SK-N-SH (cell line): Measurements from ENCODE around the gene F5. TPM values are rescaled to one million over a fixed set of nuclear protein-coding genes. Genes with fewer than 3 reads are reported as not detected.

Experiments used
- CTCF ChIA-PET: fragments of 300-600, 350-600 bp; formaldehyde crosslinking; extraction: SDS; loops from one replicate; lab custom pipeline; 2021; lab: Yijun Ruan, JAX
- POLR2A ChIA-PET: fragments of 350-600 bp; sonication (Branson Sonifier 250); formaldehyde crosslinking; extraction: SDS; loops from one replicate; lab custom pipeline; 2020; ENCODE audit warnings: antibody characterized with exemption, inconsistent platforms; lab: Yijun Ruan, JAX
- DNase-seq: peaks from one replicate; pipeline ENCODE4 v3.0.0; 2012
- H2AFZ ChIP-seq: fragments of 200-600 bp; sonication (generic); 2 replicates; pipeline ENCODE4 v1.8.1; 2016; ENCODE audit warnings: antibody characterized with exemption, mild to moderate bottlenecking, low read depth
- H3F3A ChIP-seq: fragments of 200-600 bp; sonication (generic); replicated peaks from 2 replicates; pipeline ENCODE3; 2016; ENCODE audit warnings: antibody characterized with exemption, mild to moderate bottlenecking; ENCODE audit not compliant: insufficient read depth
- H3K27ac ChIP-seq, 2 experiments: fragments of 200-500 bp in 1 of 2; fragments of 200-600 bp in 1 of 2; sonication (Bioruptor generic) in 1 of 2; sonication (generic), shearing (Covaris generic) in 1 of 2; 2 replicates each; pipeline versions ENCODE4 v1.5.1 to v1.6.1; 2014 to 2016; ENCODE audit warnings: low read depth in 2 of 2, inconsistent platforms in 1 of 2, low read length in 1 of 2, mild to moderate bottlenecking in 1 of 2, mixed read lengths in 1 of 2
- H3K27me3 ChIP-seq: fragments of 200-600 bp; sonication (generic), shearing (Covaris generic); 2 replicates; pipeline ENCODE4 v1.6.1; 2016; ENCODE audit warnings: mixed run types; ENCODE audit not compliant: insufficient read depth
- H3K36me3 ChIP-seq, 2 experiments: fragments of 200-500 bp in 1 of 2; fragments of 200-600 bp in 1 of 2; sonication (Bioruptor generic) in 1 of 2; sonication (generic) in 1 of 2; replicated peaks in 1 of 2; 2 replicates each; pipeline versions ENCODE3 to v1.5.1; 2014 to 2016; ENCODE audit warnings: low read length in 1 of 2, mild to moderate bottlenecking in 1 of 2; ENCODE audit not compliant: insufficient read depth in 2 of 2, control insufficient read depth in 1 of 2
- H3K4me1 ChIP-seq, 2 experiments: fragments of 200-500 bp in 1 of 2; fragments of 200-600 bp in 1 of 2; sonication (Bioruptor generic) in 1 of 2; sonication (generic), shearing (Covaris generic) in 1 of 2; 2 replicates each; pipeline versions ENCODE4 v1.5.1 to v1.6.1; 2014 to 2016; ENCODE audit warnings: low read depth in 1 of 2, low read length in 1 of 2, mixed run types in 1 of 2; ENCODE audit not compliant: insufficient read depth in 2 of 2, control insufficient read depth in 1 of 2
- H3K4me2 ChIP-seq: fragments of 200-600 bp; sonication (generic), shearing (Covaris generic); 2 replicates; pipeline ENCODE4 v1.6.1; 2017; ENCODE audit warnings: mixed run types
- H3K4me3 ChIP-seq, 2 experiments: fragments of 200-500 bp in 1 of 2; fragments of 200-600 bp in 1 of 2; sonication (Bioruptor generic) in 1 of 2; sonication (generic), shearing (Covaris generic) in 1 of 2; 2 replicates each; pipeline versions ENCODE4 v1.5.1 to v1.8.1; 2014 to 2016; ENCODE audit warnings: low read depth in 2 of 2, inconsistent platforms in 1 of 2, low read length in 1 of 2, mild to moderate bottlenecking in 1 of 2, mixed read lengths in 1 of 2, moderate library complexity in 1 of 2
- H3K79me2 ChIP-seq: fragments of 200-600 bp; sonication (generic); 2 replicates; pipeline ENCODE4 v1.8.1; 2017; ENCODE audit warnings: mild to moderate bottlenecking; ENCODE audit not compliant: insufficient read depth
- H3K9ac ChIP-seq: fragments of 200-600 bp; sonication (generic); 2 replicates; pipeline ENCODE4 v1.6.1; 2017; ENCODE audit warnings: mixed run types
- H3K9me2 ChIP-seq: fragments of 200-600 bp; sonication (generic); 2 replicates; pipeline ENCODE4 v1.6.1; 2017; ENCODE audit warnings: mixed run types
- H3K9me3 ChIP-seq: fragments of 200-600 bp; sonication (generic); 2 replicates; pipeline ENCODE4 v1.6.1; 2017; ENCODE audit warnings: mixed run types, mild to moderate bottlenecking, moderate library complexity
- H4K20me1 ChIP-seq: fragments of 200-600 bp; sonication (generic); 2 replicates; pipeline ENCODE4 v1.6.1; 2017; ENCODE audit warnings: mild to moderate bottlenecking, mixed run types; ENCODE audit not compliant: insufficient read depth
- EP300 ChIP-seq, 2 experiments: IDR thresholded peaks; 2 replicates each; pipeline versions ENCODE4 v1.4.0 to v1.6.1; 2012; ENCODE audit warnings: borderline replicate concordance in 1 of 2, low read depth in 1 of 2, low read length in 1 of 2
- FOXJ3 ChIP-seq: sonication (generic); formaldehyde crosslinking; IDR thresholded peaks from 2 replicates; pipeline ENCODE4 v1.5.1; 2020; ENCODE audit warnings: mild to moderate bottlenecking, missing genetic modification reagents
- FOXM1 ChIP-seq: IDR thresholded peaks from 2 replicates; pipeline ENCODE4 v1.4.0; 2012; ENCODE audit warnings: low read depth, mild to moderate bottlenecking
- GABPA ChIP-seq: IDR thresholded peaks from 2 replicates; pipeline ENCODE4 v1.4.0; 2012; ENCODE audit warnings: low read depth, mild to moderate bottlenecking
- JUND ChIP-seq: IDR thresholded peaks from 2 replicates; pipeline ENCODE4 v1.4.0; 2012
- MAX ChIP-seq: IDR thresholded peaks from 2 replicates; pipeline ENCODE4 v1.4.0; 2012; ENCODE audit warnings: low read depth
- MEF2A ChIP-seq: IDR thresholded peaks from 2 replicates; pipeline ENCODE4 v1.4.0; 2012; ENCODE audit warnings: low read depth, borderline replicate concordance
- MXI1 ChIP-seq: IDR thresholded peaks from 2 replicates; pipeline ENCODE4 v1.6.1; 2012; ENCODE audit warnings: mild to moderate bottlenecking, low read depth, low read length, improper control_type of control experiment
- NFIC ChIP-seq: IDR thresholded peaks from 2 replicates; pipeline ENCODE4 v1.4.0; 2012; ENCODE audit warnings: borderline replicate concordance
- NRF1 ChIP-seq: IDR thresholded peaks from 2 replicates; pipeline ENCODE4 v1.6.1; 2012; ENCODE audit warnings: low read depth, mild to moderate bottlenecking, low read length
- PBX3 ChIP-seq: IDR thresholded peaks from 2 replicates; pipeline ENCODE4; 2012
- POLR2AphosphoS5 ChIP-seq: IDR thresholded peaks from 2 replicates; pipeline ENCODE4 v1.6.1; 2012; ENCODE audit warnings: low read depth, low read length
- RCOR1 ChIP-seq: fragments of 150-350 bp; IDR thresholded peaks from 2 replicates; pipeline ENCODE4 v1.6.1; 2017; ENCODE audit warnings: antibody characterized with exemption, low read length
- RXRA ChIP-seq: IDR thresholded peaks from 2 replicates; pipeline ENCODE4 v1.4.0; 2012; ENCODE audit warnings: low read depth, mild to moderate bottlenecking, borderline replicate concordance
- SIN3A ChIP-seq: IDR thresholded peaks from 2 replicates; pipeline ENCODE4 v1.6.1; 2012; ENCODE audit warnings: low read depth, mild to moderate bottlenecking, low read length, moderate library complexity, borderline replicate concordance
- TAF1 ChIP-seq: IDR thresholded peaks from 2 replicates; pipeline ENCODE4 v1.6.1; 2012; ENCODE audit warnings: low read depth, mild to moderate bottlenecking, low read length, moderate library complexity, borderline replicate concordance
- TCF12 ChIP-seq: IDR thresholded peaks from 2 replicates; pipeline ENCODE4 v1.4.0; 2012
- USF1 ChIP-seq: IDR thresholded peaks from 2 replicates; pipeline ENCODE4 v1.4.0; 2012; ENCODE audit warnings: low read depth, borderline replicate concordance
- YY1 ChIP-seq: IDR thresholded peaks from 2 replicates; pipeline ENCODE4 v1.4.0; 2012; ENCODE audit warnings: low read depth, mild to moderate bottlenecking
- WGBS: methylation state at CpG from one replicate; pipeline ENCODE4 v1.1.6; 2017; ENCODE audit warnings: low lambda C conversion rate; 5-methylcytosine and 5-hydroxymethylcytosine counted together
- polyA plus RNA-seq, 3 experiments: library from polyadenylated mRNA; depleted of rRNA; stranded (reverse); fragments of >200 nt; gene quantifications; 2 replicates each; pipeline ENCODE4 v1.2.3, GENCODE V29; 2012

F5 gene
- polyA plus RNA-seq, 1 of the 3 experiments (the other 2 are of a cell fraction): under 0.01 TPM

- TF ChIP-seq EP300 (IDR thresholded peaks at IDR 0.05; ENCODE audit: borderline replicate concordance in 1 of 2, low read depth in 1 of 2, low read length in 1 of 2): no peak
- TF ChIP-seq JUND: no peak
- peak; percentile 98 for TF ChIP-seq MXI1
- TF ChIP-seq, all 33 proteins: peak for 18
Measured at GRCh38 chr1:169485431-169486280, 100.6 kb downstream of the F5 start, which contains the start of gene SLC19A2 (continued).

GRCh38 chr1:169484683-169485430, 101.4 kb downstream of the F5 start:
- peak; percentile 44 for DNase-seq
- Histone ChIP-seq H2AFZ (peak overlapping the region; percentile 85), H3K79me2 (peaks cover 39% of the 10 kb centered on the region; the same call in 1 of the 2 replicates), H3K4me3 (peak overlapping the region; percentile 78 to 92), H3K4me2 (peak overlapping the region; percentile 92), H3K9ac (peak overlapping the region; percentile 86), H3K9me3 (no peaks in the 10 kb centered on the region), H3K9me2 (no peaks in the 10 kb centered on the region), H3K27ac (peak overlapping the region; percentile 85 to 92), H3K4me1 (peaks cover 10 to 31% of the 10 kb centered on the region in 2 experiments), H3K27me3 (no peaks in the 10 kb centered on the region), H3K36me3 (no peaks in the 10 kb centered on the region), H3F3A (peaks cover 14% of the 10 kb centered on the region), H4K20me1 (no peaks in the 10 kb centered on the region)
- CTCF ChIA-PET: no interaction called here
- TF ChIP-seq MAX (peak; percentile 87; the same call in 1 of the 2 replicates), FOXM1 (no peak), MEF2A (no peak)
- WGBS: 17% methylated on average over 15 of the region's 15 CpGs
- POLR2A ChIA-PET: no interaction called here

GRCh38 chr1:169484101-169484500, 102.2 kb downstream of the F5 start:
- Histone ChIP-seq H3K4me3 (peak overlapping the region in 1 of 2 experiments; percentile 78; a peak in 1 of 4 replicates), H3K27ac (no peak overlapping the region), H3K27me3 (no peaks in the 10 kb centered on the region), H3K4me1 (peaks cover 10 to 31% of the 10 kb centered on the region in 2 experiments), H2AFZ (no peak overlapping the region), H3K9ac (no peak overlapping the region), H3K9me3 (no peaks in the 10 kb centered on the region), H4K20me1 (no peaks in the 10 kb centered on the region), H3K36me3 (no peaks in the 10 kb centered on the region), H3K79me2 (peaks cover 39% of the 10 kb centered on the region; the same call in 1 of the 2 replicates), H3K4me2 (peak overlapping the region; percentile 92), H3F3A (peaks cover 14% of the 10 kb centered on the region), H3K9me2 (no peaks in the 10 kb centered on the region)
- DNase-seq: no peak
- CTCF ChIA-PET: no interaction called here
- TF ChIP-seq EP300 (IDR thresholded peaks at IDR 0.05; ENCODE audit: borderline replicate concordance in 1 of 2, low read depth in 1 of 2, low read length in 1 of 2): no peak
- no peak for TF ChIP-seq YY1
- no peak for TF ChIP-seq USF1
- TF ChIP-seq NRF1: no peak
- no peak for TF ChIP-seq POLR2AphosphoS5
- TF ChIP-seq FOXJ3 (CRISPR knock-in tag): no peak
- TF ChIP-seq TCF12: no peak
- TF ChIP-seq GABPA: no peak
- no peak for TF ChIP-seq MXI1
- TF ChIP-seq NFIC: no peak
- TF ChIP-seq RCOR1: no peak
- no peak for TF ChIP-seq PBX3
- TF ChIP-seq SIN3A: no peak
- TF ChIP-seq RXRA: no peak
- TF ChIP-seq FOXM1: no peak
- no peak for TF ChIP-seq TAF1
- 93% methylated on average over 4 of the region's 4 CpGs for WGBS
- POLR2A ChIA-PET: no interaction called here
